Fibroblast of skin of abdomen (primary cell): ENCODE results near the gene RABGEF1.
"Not testable (repeated sequence)": the region's sequence is repeated elsewhere in the genome, so short reads cannot be mapped to it uniquely, and the experiment has no call there.

Source experiments
- DNase-seq: peaks from one replicate; pipeline ENCODE4 v3.0.0-alpha.2; 2013

The RABGEF1 gene

GRCh38 chr7:66735850-66736249 lies 4.7 kb upstream of the RABGEF1 start:
- no peak for DNase-seq

GRCh38 chr7:66736892-66737291 lies 3.6 kb upstream of the RABGEF1 start:
- no peak for DNase-seq

- no peak for DNase-seq
Measured at GRCh38 chr7:66737667-66738066, 2.9 kb upstream of the RABGEF1 start.

- no peak for DNase-seq
Measured at GRCh38 chr7:66739477-66739876, 1.1 kb upstream of the RABGEF1 start.

GRCh38 chr7:66739953-66740301 lies 606 bp upstream of the RABGEF1 start:
- no peak for DNase-seq

GRCh38 chr7:66740980-66741709 lies 612 bp downstream of the RABGEF1 start:
- DNase-seq: peak; percentile 30

- DNase-seq: peak; percentile 40
Measured at GRCh38 chr7:66741710-66742049, 1.1 kb downstream of the RABGEF1 start.

GRCh38 chr7:66742298-66742697 lies 1.8 kb downstream of the RABGEF1 start:
- DNase-seq: peak; percentile 75

GRCh38 chr7:66743920-66744319 lies 3.4 kb downstream of the RABGEF1 start:
- no peak for DNase-seq

- DNase-seq: no peak
Measured at GRCh38 chr7:66747385-66747784, 6.9 kb downstream of the RABGEF1 start.

- DNase-seq: peak; percentile 76
Measured at GRCh38 chr7:66747881-66748511, 7.5 kb downstream of the RABGEF1 start.

GRCh38 chr7:66748791-66749190 lies 8.3 kb downstream of the RABGEF1 start:
- DNase-seq: no peak

GRCh38 chr7:66751945-66752344 lies 11.4 kb downstream of the RABGEF1 start:
- no peak for DNase-seq

GRCh38 chr7:66754541-66754940 lies 14.0 kb downstream of the RABGEF1 start:
- DNase-seq: no peak

- not testable (repeated sequence) for DNase-seq
Measured at GRCh38 chr7:66755059-66755458, 14.5 kb downstream of the RABGEF1 start.

- not testable (repeated sequence) for DNase-seq
Measured at GRCh38 chr7:66756227-66756626, 15.7 kb downstream of the RABGEF1 start.

GRCh38 chr7:66756889-66757288 lies 16.4 kb downstream of the RABGEF1 start:
- DNase-seq: no peak

- no peak for DNase-seq
Measured at GRCh38 chr7:66757939-66758338, 17.4 kb downstream of the RABGEF1 start.

- no peak for DNase-seq
Measured at GRCh38 chr7:66758950-66759628, 18.6 kb downstream of the RABGEF1 start.

- DNase-seq: not testable (repeated sequence)
Measured at GRCh38 chr7:66763183-66763582, 22.6 kb downstream of the RABGEF1 start.

GRCh38 chr7:66763633-66764355 lies 23.3 kb downstream of the RABGEF1 start:
- DNase-seq: peak; percentile 57

- DNase-seq: not testable (repeated sequence)
Measured at GRCh38 chr7:66764905-66765304, 24.4 kb downstream of the RABGEF1 start.

GRCh38 chr7:66765322-66766025 lies 24.9 kb downstream of the RABGEF1 start:
- DNase-seq: not testable (repeated sequence)
